K562 (cell line): ENCODE data around the gene PCSK6. TPM values are rescaled to one million over a fixed set of nuclear protein-coding genes. Genes with fewer than 3 reads are reported as not detected.

ENCODE experiments used
- ATAC-seq: fragments of 200-7000 bp; cut with Tn5 transposase; 3 replicates; pipeline ENCODE4 v1.9.1; 2020; ENCODE audit warnings: moderate library complexity
- BruUV-seq: library from RNA; stranded (reverse); fragments of 400-500 nt; replicated peaks from 2 replicates; lab custom pipeline; 2021; lab: Mats Ljungman, UMichigan
- CTCF ChIA-PET: fragments of 300-600 bp; formaldehyde crosslinking; extraction: SDS; loops from one replicate; lab custom pipeline; 2021; ENCODE audit warnings: low intra/inter-chr PET ratio; lab: Yijun Ruan, JAX
- POLR2A ChIA-PET: fragments of 300-600, 350-650 bp; sonication (Branson Sonifier 250); formaldehyde crosslinking; extraction: SDS; loops from one replicate; lab custom pipeline; 2021; ENCODE audit warnings: antibody characterized with exemption, inconsistent platforms; lab: Yijun Ruan, JAX
- DNase-seq, 4 experiments: peaks; one replicate each; pipeline versions ENCODE4 v3.0.0 to v3.0.0-alpha.2; 2011 to 2018; ENCODE audit warnings: low spot score in 3 of 4, mixed read lengths in 3 of 4; ENCODE audit errors: extremely low read depth in 1 of 4
- FAIRE-seq: peaks from 2 replicates; lab custom pipeline; 2011; peaks lifted over from hg19 to GRCh38; lab: Jason Lieb, UNC
- H2AFZ ChIP-seq: 2 replicates; pipeline ENCODE4 v1.6.0; 2011; ENCODE audit warnings: low read depth, low read length, control low read depth, inconsistent platforms
- H3K27ac ChIP-seq: fragments of 200-600 bp; 3 replicates; pipeline ENCODE4 v1.8.0; 2011; ENCODE audit warnings: low read depth, mild to moderate bottlenecking, control low read depth, inconsistent platforms, low read length, moderate library complexity, mixed read lengths; ENCODE audit errors: extremely low read depth
- H3K27me3 ChIP-seq, 2 experiments: fragments of 300-600 bp in 1 of 2; 2 replicates in 1 of 2; 3 replicates in 1 of 2; pipeline versions ENCODE4 v1.6.0 to v1.8.0; 2011; ENCODE audit warnings: inconsistent platforms in 2 of 2, low read length in 2 of 2, mild to moderate bottlenecking in 1 of 2, mixed read lengths in 1 of 2, moderate library complexity in 1 of 2; ENCODE audit not compliant: control insufficient read depth in 2 of 2, insufficient read depth in 2 of 2
- H3K36me3 ChIP-seq: fragments of 300-600 bp; 3 replicates; pipeline ENCODE4 v1.8.0; 2011; ENCODE audit warnings: mild to moderate bottlenecking, low read length, inconsistent platforms; ENCODE audit not compliant: control insufficient read depth, insufficient read depth
- H3K4me1 ChIP-seq, 2 experiments: fragments of 200-600 bp in 1 of 2; replicated peaks in 1 of 2; 2 replicates in 1 of 2; 3 replicates in 1 of 2; pipeline versions ENCODE4 v1.5.1 to v1.8.0; 2011; ENCODE audit warnings: inconsistent platforms in 2 of 2, low read length in 2 of 2, mild to moderate bottlenecking in 1 of 2, mixed read lengths in 1 of 2, moderate library complexity in 1 of 2; ENCODE audit not compliant: control insufficient read depth in 2 of 2, insufficient read depth in 2 of 2
- H3K4me2 ChIP-seq: 2 replicates; pipeline ENCODE4 v1.6.1; 2011; ENCODE audit warnings: low read length, control low read depth, inconsistent platforms, mixed read lengths; ENCODE audit not compliant: insufficient read depth
- H3K4me3 ChIP-seq: fragments of 200-600 bp; sonication (generic), shearing (Covaris generic); 2 replicates; pipeline ENCODE4 v1.5.1; 2016; ENCODE audit warnings: control low read depth, inconsistent platforms
- H3K79me2 ChIP-seq: fragments of 200-600 bp; 3 replicates; pipeline ENCODE4 v1.8.0; 2011; ENCODE audit warnings: low read length, inconsistent platforms; ENCODE audit not compliant: control insufficient read depth, insufficient read depth
- H3K9ac ChIP-seq, 2 experiments: 2 replicates each; pipeline versions ENCODE4 v1.6.0 to v1.6.1; 2011; ENCODE audit warnings: low read depth in 2 of 2, low read length in 2 of 2, control low read depth in 1 of 2, inconsistent platforms in 1 of 2, mild to moderate bottlenecking in 1 of 2, mixed read lengths in 1 of 2; ENCODE audit not compliant: insufficient read depth in 1 of 2
- H3K9me1 ChIP-seq: one replicate; pipeline ENCODE4 v1.6.0; 2011; ENCODE audit warnings: inconsistent platforms, mild to moderate bottlenecking, low read length, moderate library complexity; ENCODE audit not compliant: control insufficient read depth, insufficient read depth
- H3K9me3 ChIP-seq: replicated peaks from 2 replicates; pipeline ENCODE4 v1.5.1; 2011; ENCODE audit warnings: low read depth, low read length, inconsistent platforms; ENCODE audit not compliant: control insufficient read depth, insufficient read depth
- H4K20me1 ChIP-seq: replicated peaks from 2 replicates; pipeline ENCODE4 v1.6.1; 2011; ENCODE audit warnings: low read length, inconsistent platforms, mixed read lengths; ENCODE audit not compliant: control insufficient read depth, insufficient read depth
- ATF3 ChIP-seq, 2 experiments: fragments of 450-650 bp in 1 of 2; sonication (generic) in 1 of 2; formaldehyde crosslinking in 1 of 2; IDR thresholded peaks in 1 of 2; conservative IDR thresholded peaks in 1 of 2; 2 replicates each; pipeline versions ENCODE4 v1.6.1 to v1.8.1; 2016 to 2023; ENCODE audit warnings: mild to moderate bottlenecking in 2 of 2, moderate library complexity in 2 of 2, inconsistent platforms in 1 of 2, missing genetic modification reagents in 1 of 2
- DIDO1 ChIP-seq: fragments of 450-650 bp; IDR thresholded peaks from 2 replicates; pipeline ENCODE4 v1.6.1; 2016; ENCODE audit warnings: low read depth, missing biosample characterization, missing genetic modification characterization
- ETV6 ChIP-seq, 3 experiments: fragments of 150-350 bp in 1 of 3; sonication (generic) in 1 of 3; formaldehyde crosslinking in 1 of 3; IDR thresholded peaks; 2 replicates each; pipeline versions ENCODE4 v1.6.1 to v1.8.0; 2014 to 2022; ENCODE audit warnings: borderline replicate concordance in 2 of 3, low read depth in 2 of 3, antibody characterized with exemption in 1 of 3, low read length in 1 of 3, mild to moderate bottlenecking in 1 of 3, missing genetic modification reagents in 1 of 3
- KDM2B ChIP-seq: fragments of 250-450 bp; sonication (Bioruptor Pico); IDR thresholded peaks from 2 replicates; pipeline ENCODE4 v1.8.0; 2021; ENCODE audit warnings: mild to moderate bottlenecking, moderate library complexity
- MTA3 ChIP-seq: fragments of 450-650 bp; formaldehyde crosslinking; IDR thresholded peaks from 2 replicates; pipeline ENCODE4 v1.6.1; 2017; ENCODE audit warnings: mild to moderate bottlenecking, borderline replicate concordance
- NCOA2 ChIP-seq, 2 experiments: fragments of 450-650 bp; IDR thresholded peaks; 2 replicates each; pipeline ENCODE4 v1.6.1; 2018; ENCODE audit warnings: mild to moderate bottlenecking in 2 of 2, moderate library complexity in 1 of 2; ENCODE audit not compliant: partially characterized antibody in 2 of 2
- XRCC5 ChIP-seq: fragments of 200-400 bp; formaldehyde crosslinking; IDR thresholded peaks from 2 replicates; pipeline ENCODE4 v1.6.1; 2017; ENCODE audit warnings: low read depth, mild to moderate bottlenecking, low read length
- ZBTB26 ChIP-seq: fragments of 450-650 bp; formaldehyde crosslinking; IDR thresholded peaks from 2 replicates; pipeline ENCODE4 v1.4.0; 2022; ENCODE audit warnings: missing genetic modification characterization
- ZNF830 ChIP-seq: fragments of 250-450 bp; sonication (Bioruptor Pico); IDR thresholded peaks from 2 replicates; pipeline ENCODE4 v1.5.0; 2021; ENCODE audit warnings: mild to moderate bottlenecking
- WGBS: fragments of 100-300 bp; shearing (Covaris generic); methylation state at CpG from one replicate; pipeline ENCODE4 v1.1.6; 2016; ENCODE audit warnings: low coverage, mixed read lengths; ENCODE audit not compliant: insufficient coverage; ENCODE audit errors: missing lambda C conversion rate; 5-methylcytosine and 5-hydroxymethylcytosine counted together
- in situ Hi-C: fragments of 300-500 bp; cut with MboI; formaldehyde crosslinking; loops from 4 replicates; pipeline ENCODE4 v1.15.0; 2018; ENCODE audit warnings: inconsistent platforms, mixed read lengths
- intact Hi-C: fragments of 100-400 bp; cut with micrococcal nuclease; formaldehyde crosslinking; loops from 2 replicates; pipeline ENCODE4 v1.14.2; 2022
- polyA plus RNA-seq, 8 experiments: library from polyadenylated mRNA; depleted of rRNA in 4 of 8; stranded (reverse) in 5 of 8; unstranded in 3 of 8; fragments of >200 nt; fragmentation: Nextera tagmentation in 2 of 8; fragmentation: Illumina TruSeq in 1 of 8; extraction: Ambion mirVana in 2 of 8; extraction: Trizol in 1 of 8; gene quantifications; 2 replicates each; pipeline versions ENCODE4 v1.2.1 to v1.2.3, GENCODE V29; 2011 to 2014; ENCODE audit warnings: inconsistent platforms in 1 of 8, missing spikeins in 1 of 8
- total RNA-seq, 7 experiments: library from RNA; depleted of rRNA in 6 of 7; stranded (reverse); fragments of >200 nt in 6 of 7; fragmentation: Illumina TruSeq in 2 of 7; extraction: Trizol in 2 of 7; gene quantifications; 2 replicates each; pipeline versions ENCODE4 v1.2.1 to v1.2.3, GENCODE V29; 2011 to 2021; ENCODE audit warnings: low replicate concordance in 1 of 7

PCSK6 gene
- total and polyA plus RNA-seq, 9 of the 15 experiments (the other 6 are each of a cell fraction or from before 2014, with no cell fraction given) = 2.2 to 32.6 (median 14.5) TPM

- TF ChIP-seq ZBTB26 (CRISPR knock-in tag) (no peak), XRCC5 (no peak)
These were observed 105.2 kb downstream of the PCSK6 start (continued) for GRCh38 chr15:101384276-101384675.

- CTCF ChIA-PET = no interaction called here
- intact Hi-C loops = no loop called here
- no TSS peak for BruUV-seq
- H3K4me3 ChIP-seq = no peak overlapping the region
- H3K9me3 ChIP-seq = no peaks in the 10 kb centered on the region
- no peak for DNase-seq
- H2AFZ ChIP-seq = no peak overlapping the region
- H4K20me1 ChIP-seq = no peaks in the 10 kb centered on the region; the same call in 1 of the 2 replicates
- whole genome bisulfite sequencing = 41% methylated on average over 7 of the region's 7 CpGs
- no peak overlapping the region for H3K4me2 ChIP-seq
- ATAC-seq = no peak
- no peaks in the 10 kb centered on the region for H3K9me1 ChIP-seq
- POLR2A ChIA-PET = interaction anchor here (0.6 to 1.3 kb wide), 2 partner anchors 14 to 19 kb away, joined by 3 to 4 read pairs; no protein-coding TSS in a partner anchor
- no peak for FAIRE-seq
- TF ChIP-seq NCOA2 (IDR thresholded peaks at IDR 0.05; ENCODE audit: partially characterized antibody in 2 of 2) (no peak), MTA3 (no peak), ETV6 (IDR thresholded peaks at IDR 0.05; ENCODE audit: borderline replicate concordance in 1 of 2, low read depth in 2 of 2, low read length in 1 of 2) (no peak), ETV6 (CRISPR knock-in tag; IDR thresholded peaks at IDR 0.05; ENCODE audit: borderline replicate concordance) (no peak), DIDO1 (no peak), ATF3 (IDR thresholded peaks at IDR 0.05) (no peak), ATF3 (CRISPR knock-in tag; conservative IDR thresholded peaks at IDR 0.05) (no peak), ZNF830 (CRISPR knock-in tag) (no peak), KDM2B (CRISPR knock-in tag) (no peak)
- peaks cover 7% of the 10 kb centered on the region; the same call in 1 of the 3 replicates for H3K36me3 ChIP-seq
- peaks cover 0 to 33% of the 10 kb centered on the region in 2 experiments; a peak in 3 of 5 replicates for H3K27me3 ChIP-seq
- no peaks in the 10 kb centered on the region for H3K79me2 ChIP-seq
- 0 out of 5 replicates have a peak, but pooled peaks cover 0 to 3% of the 10 kb centered on the region in 2 experiments for H3K4me1 ChIP-seq
- H3K9ac ChIP-seq = no peak overlapping the region
- in situ Hi-C loops = no loop called here
- H3K27ac ChIP-seq = no peak overlapping the region
These were observed 107.0 kb downstream of the PCSK6 start for GRCh38 chr15:101382544-101382943.
